Osteoblast (primary cell): Measurements from ENCODE around the gene KCNQ5. TPM values are rescaled to one million over a fixed set of nuclear protein-coding genes. Genes with fewer than 3 reads are reported as not detected.
"Not testable (repeated sequence)": the region's sequence is repeated elsewhere in the genome, so short reads cannot be mapped to it uniquely, and the experiment has no call there.

ENCODE experiments used
- DNase-seq: peaks from one replicate; pipeline ENCODE4 v3.0.0; 2011; ENCODE audit warnings: low spot score, mixed read lengths; ENCODE audit not compliant: insufficient read length; ENCODE audit errors: missing footprints
- H2AFZ ChIP-seq: 2 replicates; pipeline ENCODE4 v1.6.0; 2011; ENCODE audit warnings: mild to moderate bottlenecking, low read length
- H3K27ac ChIP-seq: 2 replicates; pipeline ENCODE4 v1.5.1; 2011; ENCODE audit warnings: mild to moderate bottlenecking, low read depth, low read length, moderate library complexity
- H3K27me3 ChIP-seq: 2 replicates; pipeline ENCODE4 v1.6.0; 2012; ENCODE audit warnings: mild to moderate bottlenecking, control low read depth, inconsistent platforms, low read length, moderate library complexity; ENCODE audit not compliant: insufficient read depth
- H3K36me3 ChIP-seq: 2 replicates; pipeline ENCODE4 v1.5.1; 2011; ENCODE audit warnings: mild to moderate bottlenecking, low read length, control low read depth, moderate library complexity; ENCODE audit not compliant: insufficient read depth
- H3K4me1 ChIP-seq: 2 replicates; pipeline ENCODE4 v1.5.1; 2011; ENCODE audit warnings: mild to moderate bottlenecking, low read length, control low read depth, moderate library complexity; ENCODE audit not compliant: insufficient read depth
- H3K4me2 ChIP-seq: 2 replicates; pipeline ENCODE4 v1.6.0; 2011; ENCODE audit warnings: mild to moderate bottlenecking, low read length; ENCODE audit not compliant: insufficient read depth
- H3K4me3 ChIP-seq: fragments of 200-600 bp; sonication (generic); 3 replicates; pipeline ENCODE4 v1.5.1; 2012; ENCODE audit warnings: mild to moderate bottlenecking, low read length, inconsistent platforms; ENCODE audit not compliant: insufficient read depth
- H3K79me2 ChIP-seq: 2 replicates; pipeline ENCODE4 v1.6.0; 2012; ENCODE audit warnings: mild to moderate bottlenecking, low read length, control low read depth, inconsistent platforms; ENCODE audit not compliant: insufficient read depth
- H3K9me3 ChIP-seq: 2 replicates; pipeline ENCODE4 v1.5.1; 2011; ENCODE audit warnings: low read depth, low read length, control low read depth
- H4K20me1 ChIP-seq: 2 replicates; pipeline ENCODE4 v1.6.0; 2012; ENCODE audit warnings: mild to moderate bottlenecking, low read length, control low read depth; ENCODE audit not compliant: insufficient read depth
- CTCF ChIP-seq: IDR thresholded peaks from 2 replicates; pipeline ENCODE4 v1.5.1; 2011; ENCODE audit warnings: mild to moderate bottlenecking, low read depth, low read length, moderate library complexity; ENCODE audit errors: extremely low read depth
- total RNA-seq: library from RNA; depleted of rRNA; stranded (reverse); fragments of >200 nt; gene quantifications from 2 replicates; pipeline ENCODE4 v1.2.3, GENCODE V29; 2012

KCNQ5 gene
- 4.0 and 8.5 TPM in 2 replicates for total RNA-seq

- Histone ChIP-seq H3K27ac (peak within 1 kb of the TSS; percentile 15), H3K79me2 (peaks cover 31% of the 10 kb centered on the region)
- peak; percentile 78 for DNase-seq
Measured at GRCh38 chr6:72621291-72622093, at the start of gene KCNQ5. Gene KCNQ5 (plus strand): TSS chr6:72622064.

GRCh38 chr6:72579865-72580264 is 42.0 kb upstream of the KCNQ5 start:
- H3K4me3 ChIP-seq: no peak overlapping the region
- H2AFZ ChIP-seq: peak overlapping the region; percentile 2
- peaks cover 6% of the 10 kb centered on the region for H3K4me1 ChIP-seq
- TF ChIP-seq CTCF: no peak
- DNase-seq: no peak
- no peaks in the 10 kb centered on the region for H3K36me3 ChIP-seq
- no peaks in the 10 kb centered on the region for H4K20me1 ChIP-seq
- H3K79me2 ChIP-seq: no peaks in the 10 kb centered on the region
- H3K27ac ChIP-seq: no peak overlapping the region
- H3K9me3 ChIP-seq: no peaks in the 10 kb centered on the region
- no peaks in the 10 kb centered on the region for H3K27me3 ChIP-seq
- H3K4me2 ChIP-seq: peak overlapping the region; percentile 5

More at GRCh38 chr6:72621291-72622093, at the start of gene KCNQ5:
- H3K9me3 ChIP-seq: no peaks in the 10 kb centered on the region
- H2AFZ ChIP-seq: peak within 1 kb of the TSS; percentile 96
- no peaks in the 10 kb centered on the region for H4K20me1 ChIP-seq
- TF ChIP-seq CTCF: no peak
- peak within 1 kb of the TSS; percentile 95 for H3K4me2 ChIP-seq
- peaks cover 8% of the 10 kb centered on the region for H3K4me1 ChIP-seq
- H3K27me3 ChIP-seq: no peaks in the 10 kb centered on the region
- no peaks in the 10 kb centered on the region for H3K36me3 ChIP-seq
- peak within 1 kb of the TSS; percentile 82 for H3K4me3 ChIP-seq

GRCh38 chr6:72580281-72580940 is 41.5 kb upstream of the KCNQ5 start:
- no peaks in the 10 kb centered on the region for H4K20me1 ChIP-seq
- no peak overlapping the region for H3K4me3 ChIP-seq
- peaks cover 6% of the 10 kb centered on the region for H3K4me1 ChIP-seq
- H2AFZ ChIP-seq: peak overlapping the region; percentile 2
- no peaks in the 10 kb centered on the region for H3K27me3 ChIP-seq
- no peaks in the 10 kb centered on the region for H3K36me3 ChIP-seq
- H3K9me3 ChIP-seq: no peaks in the 10 kb centered on the region
- DNase-seq: peak; percentile 71
- peak overlapping the region; percentile 5 for H3K4me2 ChIP-seq
- peak; percentile 83 for TF ChIP-seq CTCF
- no peaks in the 10 kb centered on the region for H3K79me2 ChIP-seq
- H3K27ac ChIP-seq: no peak overlapping the region

- H3K36me3 ChIP-seq, H3K79me2 ChIP-seq, H3K9me3 ChIP-seq, H3K4me2 ChIP-seq, H4K20me1 ChIP-seq, H2AFZ ChIP-seq, DNase-seq, H3K27ac ChIP-seq, H3K4me3 ChIP-seq, H3K4me1 ChIP-seq, H3K27me3 ChIP-seq: not testable (repeated sequence)
Measured at GRCh38 chr6:72580950-72581349, 40.9 kb upstream of the KCNQ5 start.
